Upper lobe of right lung (tissue), 1 donor: ENCODE data around the gene GAA. TPM values are rescaled to one million over a fixed set of nuclear protein-coding genes. Genes with fewer than 3 reads are reported as not detected.
A peak's percentile ranks its signal among the peaks of the same experiment; 100 is the strongest.

Experiments used
- ATAC-seq: fragments of 200-7000 bp; cut with Tn5 transposase; one replicate; pipeline ENCODE4 v1.9.1; 2020; ENCODE audit warnings: mild to moderate bottlenecking, moderate library complexity
- DNase-seq: peaks from one replicate; pipeline ENCODE4 v3.0.0-alpha.2; 2020
- H3K27ac ChIP-seq: fragments of 200-600 bp; one replicate; pipeline ENCODE4 v1.8.0; 2022
- H3K27me3 ChIP-seq: fragments of 200-600 bp; one replicate; pipeline ENCODE4 v1.8.0; 2022; ENCODE audit warnings: mild to moderate bottlenecking
- H3K36me3 ChIP-seq: fragments of 200-600 bp; one replicate; pipeline ENCODE4 v1.8.0; 2022
- H3K4me1 ChIP-seq: fragments of 200-600 bp; one replicate; pipeline ENCODE4 v1.8.0; 2022
- H3K4me3 ChIP-seq: fragments of 200-600 bp; one replicate; pipeline ENCODE4 v1.8.0; 2022; ENCODE audit warnings: mild to moderate bottlenecking
- H3K9me3 ChIP-seq: fragments of 200-600 bp; one replicate; pipeline ENCODE4 v1.8.0; 2022
- CTCF ChIP-seq: fragments of 200-600 bp; IDR thresholded peaks from one replicate; pipeline ENCODE4 v1.8.0; 2022; ENCODE audit warnings: antibody characterized with exemption
- intact Hi-C: fragments of 100-400 bp; cut with DNase I; formaldehyde crosslinking; loops from one replicate; pipeline ENCODE4 v1.11.0; 2022
- total RNA-seq: library from RNA; stranded (reverse); fragmentation: NEBNext Ultra II Directional; extraction: Animal tissue kit (Norgen Biotek cat#: 25700); gene quantifications from one replicate; pipeline ENCODE4 v1.2.1, GENCODE V29; 2021
- donor health status: DM: no; HTN: yes; CAD: no; lungs with severe emphysema.

The GAA gene
- total RNA-seq, 1 donor from 2014 or later: 99.1 TPM

- Histone ChIP-seq H3K9me3 (no peaks in the 10 kb centered on the region), H3K4me1 (peaks cover 14% of the 10 kb centered on the region), H3K36me3 (no peaks in the 10 kb centered on the region), H3K27me3 (no peaks in the 10 kb centered on the region), H3K4me3 (no peak overlapping the region), H3K27ac (no peak overlapping the region)
- intact Hi-C loops: no loop called here
- DNase-seq (no peak), ATAC-seq (no peak)
- no peak for TF ChIP-seq CTCF
Observed at GRCh38 chr17:80097844-80098691, 3.3 kb upstream of the GAA start.

DNA sequence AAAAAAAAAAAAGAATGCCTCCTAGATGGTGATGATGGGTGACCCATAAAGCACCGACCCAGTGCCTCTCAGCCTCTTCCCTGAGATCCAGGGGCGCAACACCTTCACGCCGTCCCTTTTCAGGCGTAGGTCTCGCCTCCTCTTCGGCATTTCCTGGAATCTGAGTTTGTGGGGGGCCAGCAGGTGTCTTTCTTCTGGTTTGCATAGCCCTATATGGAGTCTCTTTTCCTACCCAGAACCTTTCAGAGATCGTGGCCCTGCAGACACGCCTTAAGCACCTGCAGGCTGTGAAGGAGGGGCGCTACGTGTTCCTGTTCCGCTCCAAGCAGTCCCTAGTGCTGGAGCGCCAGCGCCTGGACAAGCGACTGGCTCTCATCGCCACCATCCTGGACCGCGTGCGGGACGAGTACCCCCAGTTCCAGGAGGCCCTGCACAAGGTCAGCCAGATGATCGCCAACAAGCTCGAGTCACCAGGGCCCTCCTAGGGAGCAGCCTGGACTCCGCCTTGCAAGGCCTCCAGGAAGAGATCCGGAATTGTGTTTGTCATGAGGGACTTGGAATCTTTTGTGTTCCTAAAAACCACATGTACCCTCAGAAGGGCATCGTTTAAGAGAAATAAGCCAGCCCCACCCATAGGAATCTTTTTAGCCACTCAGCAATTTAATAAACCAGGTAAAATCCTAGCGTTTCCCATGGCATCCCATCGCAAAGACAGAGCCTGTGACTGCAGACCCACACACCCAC is 1.9 kb upstream of the GAA start:
- ATAC-seq (no peak), DNase-seq (no peak)
- Histone ChIP-seq H3K27me3 (no peaks in the 10 kb centered on the region), H3K4me1 (peaks cover 14% of the 10 kb centered on the region), H3K36me3 (no peaks in the 10 kb centered on the region), H3K9me3 (no peaks in the 10 kb centered on the region), H3K4me3 (no peak overlapping the region), H3K27ac (no peak overlapping the region)
- intact Hi-C loops: no loop called here
- TF ChIP-seq CTCF: no peak

DNA sequence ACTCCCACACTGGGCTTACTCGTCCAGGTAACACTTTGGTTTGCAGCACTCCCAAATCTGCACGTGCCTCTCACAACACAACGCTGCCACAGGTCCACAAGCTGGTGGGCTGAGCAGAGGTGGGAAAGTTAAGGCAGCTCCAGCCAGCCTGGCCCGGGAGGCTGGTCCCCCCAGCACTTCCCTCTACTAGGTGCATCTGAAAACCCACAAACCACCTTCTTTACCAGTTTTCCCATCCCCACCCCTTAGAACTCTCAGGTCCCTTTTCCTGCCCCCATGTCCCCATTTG is 1.4 kb upstream of the GAA start:
- no peak for TF ChIP-seq CTCF
- H3K9me3 ChIP-seq: no peaks in the 10 kb centered on the region
- H3K4me1 ChIP-seq: peaks cover 14% of the 10 kb centered on the region
- intact Hi-C loops: no loop called here
- no peaks in the 10 kb centered on the region for H3K27me3 ChIP-seq
- H3K4me3 ChIP-seq: no peak overlapping the region
- no peak for DNase-seq
- H3K36me3 ChIP-seq: no peaks in the 10 kb centered on the region
- H3K27ac ChIP-seq: no peak overlapping the region
- no peak for ATAC-seq

DNA sequence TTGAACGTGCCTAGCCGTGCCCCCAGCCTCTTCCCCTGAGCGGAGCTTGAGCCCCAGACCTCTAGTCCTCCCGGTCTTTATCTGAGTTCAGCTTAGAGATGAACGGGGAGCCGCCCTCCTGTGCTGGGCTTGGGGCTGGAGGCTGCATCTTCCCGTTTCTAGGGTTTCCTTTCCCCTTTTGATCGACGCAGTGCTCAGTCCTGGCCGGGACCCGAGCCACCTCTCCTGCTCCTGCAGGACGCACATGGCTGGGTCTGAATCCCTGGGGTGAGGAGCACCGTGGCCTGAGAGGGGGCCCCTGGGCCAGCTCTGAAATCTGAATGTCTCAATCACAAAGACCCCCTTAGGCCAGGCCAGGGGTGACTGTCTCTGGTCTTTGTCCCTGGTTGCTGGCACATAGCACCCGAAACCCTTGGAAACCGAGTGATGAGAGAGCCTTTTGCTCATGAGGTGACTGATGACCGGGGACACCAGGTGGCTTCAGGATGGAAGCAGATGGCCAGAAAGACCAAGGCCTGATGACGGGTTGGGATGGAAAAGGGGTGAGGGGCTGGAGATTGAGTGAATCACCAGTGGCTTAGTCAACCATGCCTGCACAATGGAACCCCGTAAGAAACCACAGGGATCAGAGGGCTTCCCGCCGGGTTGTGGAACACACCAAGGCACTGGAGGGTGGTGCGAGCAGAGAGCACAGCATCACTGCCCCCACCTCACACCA is 724 bp downstream of the GAA start:
- intact Hi-C loops: no loop called here
- DNase-seq (peak; percentile 69), ATAC-seq (peak; percentile 39)

More for the DNA sequence above, 724 bp downstream of the GAA start:
- no peaks in the 10 kb centered on the region for H3K9me3 ChIP-seq
- H3K27ac ChIP-seq: peak overlapping the region; percentile 84
- H3K27me3 ChIP-seq: no peaks in the 10 kb centered on the region
- no peak for TF ChIP-seq CTCF
- H3K4me1 ChIP-seq: peaks cover 14% of the 10 kb centered on the region
- peak overlapping the region; percentile 92 for H3K4me3 ChIP-seq
- no peaks in the 10 kb centered on the region for H3K36me3 ChIP-seq
